Small intestine (tissue), 7 donors: ENCODE measurements around the gene DFFB. TPM values are rescaled to one million over a fixed set of nuclear protein-coding genes. Genes with fewer than 3 reads are reported as not detected.
A peak's percentile ranks its signal among the peaks of the same experiment; 100 is the strongest.

ENCODE experiments used
- DNase-seq, 2 donors: peaks; one replicate each; pipeline versions ENCODE4 v3.0.0 to v3.0.0-alpha.2; 2013
- FAIRE-seq: peaks from 2 replicates; lab custom pipeline; 2012; peaks lifted over from hg19 to GRCh38; lab: Jason Lieb, UNC
- H3K27ac ChIP-seq, 3 donors: one replicate each; pipeline ENCODE4 v1.5.1; 2013; ENCODE audit warnings: low read length in 2 of 3, mild to moderate bottlenecking in 2 of 3, control low read depth in 1 of 3, inconsistent platforms in 1 of 3, low read depth in 1 of 3, moderate library complexity in 1 of 3
- H3K27me3 ChIP-seq, 3 donors: one replicate each; pipeline ENCODE4 v1.6.1; 2013; ENCODE audit warnings: low read length in 3 of 3, inconsistent platforms in 1 of 3; ENCODE audit not compliant: control insufficient read depth in 3 of 3, insufficient read depth in 3 of 3
- H3K36me3 ChIP-seq, 3 donors: one replicate each; pipeline ENCODE4 v1.6.1; 2013; ENCODE audit warnings: low read length in 3 of 3, inconsistent platforms in 1 of 3, low read depth in 1 of 3, mild to moderate bottlenecking in 1 of 3, moderate library complexity in 1 of 3; ENCODE audit not compliant: control insufficient read depth in 3 of 3, insufficient read depth in 2 of 3
- H3K4me1 ChIP-seq, 3 donors: one replicate each; pipeline ENCODE4 v1.6.1; 2013; ENCODE audit warnings: low read length in 2 of 3, inconsistent platforms in 1 of 3, low read depth in 1 of 3, mild to moderate bottlenecking in 1 of 3, moderate library complexity in 1 of 3; ENCODE audit not compliant: control insufficient read depth in 3 of 3, insufficient read depth in 2 of 3
- H3K4me3 ChIP-seq, 3 donors: one replicate each; pipeline ENCODE4 v1.5.1; 2013; ENCODE audit warnings: low read length in 3 of 3, control low read depth in 1 of 3, inconsistent platforms in 1 of 3, low read depth in 1 of 3, mild to moderate bottlenecking in 1 of 3, moderate library complexity in 1 of 3
- H3K9me3 ChIP-seq, 2 donors: one replicate each; pipeline ENCODE4 v1.6.1; 2013; ENCODE audit warnings: low read depth in 1 of 2, low read length in 1 of 2; ENCODE audit not compliant: control insufficient read depth in 2 of 2, insufficient read depth in 1 of 2
- WGBS, 3 donors: extraction: QIAGEN DNeasy Blood & Tissue Kit; methylation state at CpG; one replicate each; pipeline ENCODE4 v1.1.7; 2013; 5-methylcytosine and 5-hydroxymethylcytosine counted together
- polyA plus RNA-seq, 4 donors: library from polyadenylated mRNA; stranded (reverse) in 3 of 4; unstranded in 1 of 4; fragments of 200-250 nt in 3 of 4; fragments of 120-200 nt in 1 of 4; gene quantifications; one replicate each; pipeline versions ENCODE4 v1.2.1 to v1.2.3, GENCODE V29; 2013
- donor health status: healthy with polysubstance abuse.
- donor health status: control.
- donor health status: control.
- donor health status: Bipolar disorder and iron deficiency.
- donor health status: healthy.

Gene DFFB
- polyA plus RNA-seq, 4 donors = 8.7 to 22.6 (median 11.9) TPM

GRCh38 chr1:3926956-3927355 is 69.7 kb downstream of the DFFB start:
- FAIRE-seq (no peak), DNase-seq (no peak)
- H3K9me3 ChIP-seq = no peaks in the 10 kb centered on the region
- H3K4me3 ChIP-seq = no peak overlapping the region
- H3K36me3 ChIP-seq = no peaks in the 10 kb centered on the region
- H3K27ac ChIP-seq = no peak overlapping the region
- no peaks in the 10 kb centered on the region for H3K27me3 ChIP-seq
- H3K4me1 ChIP-seq = no peaks in the 10 kb centered on the region

DNA sequence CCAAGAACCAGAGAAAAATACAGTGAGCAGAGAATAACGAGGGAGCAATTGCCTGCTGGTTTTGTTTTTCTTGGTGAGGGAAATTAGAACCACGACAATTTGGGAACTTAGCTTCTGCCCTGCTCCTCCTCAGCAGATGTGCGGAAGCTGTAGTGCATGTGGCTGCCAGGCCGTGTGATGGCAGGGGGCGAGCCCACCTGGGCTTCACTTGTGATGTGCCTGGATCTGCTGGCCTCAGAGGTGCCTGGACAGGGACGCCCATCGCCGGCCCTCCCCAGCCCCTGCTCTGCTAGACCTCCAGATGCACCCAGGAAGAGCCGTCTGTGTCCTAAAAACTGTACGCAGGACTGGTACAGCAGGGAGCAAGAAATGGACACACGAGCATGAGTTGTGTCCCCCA is 71.3 kb downstream of the DFFB start:
- 48 to 57% (median 53%) methylated on average over 11 of the region's 11 CpGs for WGBS, 3 donors
- FAIRE-seq (no peak), DNase-seq (peak in 1 of 2 donors; percentile 6)
- Histone ChIP-seq H3K9me3 (no peaks in the 10 kb centered on the region), H3K36me3 (no peaks in the 10 kb centered on the region), H3K27ac (no peak overlapping the region), H3K4me3 (no peak overlapping the region), H3K4me1 (no peaks in the 10 kb centered on the region), H3K27me3 (no peaks in the 10 kb centered on the region)

DNA sequence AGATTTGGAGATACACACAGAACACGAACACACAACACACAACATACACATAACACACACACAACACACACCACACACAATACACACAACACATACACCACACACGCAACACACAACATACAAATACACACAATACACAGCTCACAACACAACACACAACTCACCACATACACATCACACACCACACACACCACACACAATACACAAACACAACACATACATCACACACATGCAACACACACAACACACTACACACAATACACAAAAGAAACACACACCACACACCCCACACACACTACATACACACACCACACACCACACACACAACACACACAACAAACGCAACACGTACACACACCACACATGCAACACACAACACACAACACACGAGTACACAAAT is 71.8 kb downstream of the DFFB start:
- DNase-seq (no peak), FAIRE-seq (no peak)
- no peak overlapping the region for H3K27ac ChIP-seq
- H3K9me3 ChIP-seq = no peaks in the 10 kb centered on the region
- no peaks in the 10 kb centered on the region for H3K4me1 ChIP-seq
- no peaks in the 10 kb centered on the region for H3K36me3 ChIP-seq
- no peaks in the 10 kb centered on the region for H3K27me3 ChIP-seq
- 77 to 80% (median 79%) methylated on average over 5 of the region's 5 CpGs for WGBS, 3 donors
- no peak overlapping the region for H3K4me3 ChIP-seq

- Histone ChIP-seq H3K9me3 (no peaks in the 10 kb centered on the region), H3K27ac (no peak overlapping the region), H3K4me3 (no peak overlapping the region), H3K36me3 (no peaks in the 10 kb centered on the region), H3K27me3 (no peaks in the 10 kb centered on the region), H3K4me1 (no peaks in the 10 kb centered on the region)
- no peak for DNase-seq
- WGBS, 3 donors = 70 to 81% (median 70%) methylated on average over 10 of the region's 10 CpGs
- no peak for FAIRE-seq
Measured at GRCh38 chr1:3930301-3931006, 73.2 kb downstream of the DFFB start.

DNA sequence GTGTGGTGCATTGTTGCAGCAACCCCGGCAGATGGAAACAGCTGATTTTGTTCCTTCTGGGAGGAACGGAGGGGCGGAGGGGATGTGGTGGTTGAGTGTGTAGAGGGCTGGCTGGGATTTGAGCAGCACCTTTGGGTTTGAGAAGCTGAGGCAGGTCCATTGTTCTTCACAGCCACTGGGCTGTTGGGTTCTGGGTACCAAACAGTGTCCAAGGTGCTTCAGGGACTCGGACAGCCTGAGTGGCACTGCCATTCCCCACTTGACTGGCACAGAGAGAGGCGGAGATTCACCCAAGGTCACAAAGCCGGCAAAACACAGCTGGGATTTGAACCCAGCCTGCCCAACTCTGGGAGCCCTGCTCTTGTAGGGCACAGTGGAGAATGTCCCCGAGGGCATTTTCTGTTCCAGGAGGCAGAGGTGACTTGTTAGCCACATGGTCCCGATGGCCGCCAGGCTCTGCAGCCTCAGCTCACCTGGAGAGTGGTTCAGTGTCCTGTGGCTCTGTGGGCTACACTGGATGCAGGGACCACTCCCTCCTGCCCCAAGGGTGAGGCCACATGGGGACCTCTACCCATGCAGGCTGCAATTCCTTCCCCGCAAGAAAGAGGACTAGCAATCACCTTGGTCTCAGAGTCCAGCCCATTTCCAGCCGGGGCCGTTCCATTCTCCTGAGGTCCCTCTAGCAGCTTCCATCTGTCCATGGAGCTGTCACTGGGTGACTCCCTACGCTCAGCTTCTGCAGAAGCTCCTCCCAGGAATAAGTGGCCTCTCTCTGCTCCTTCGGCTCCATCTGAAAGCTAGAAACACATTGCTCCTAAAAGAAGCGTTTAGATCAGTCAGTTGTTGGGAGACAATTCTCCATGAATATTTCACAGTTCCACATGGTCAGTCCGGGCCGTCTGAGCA is 74.0 kb downstream of the DFFB start:
- H3K9me3 ChIP-seq = no peaks in the 10 kb centered on the region
- H3K4me3 ChIP-seq = no peak overlapping the region
- no peak for DNase-seq
- WGBS, 3 donors = 61 to 71% (median 65%) methylated on average over 17 of the region's 17 CpGs
- no peaks in the 10 kb centered on the region for H3K4me1 ChIP-seq
- H3K27me3 ChIP-seq = no peaks in the 10 kb centered on the region
- no peak for FAIRE-seq
- H3K36me3 ChIP-seq = no peaks in the 10 kb centered on the region
- H3K27ac ChIP-seq = no peak overlapping the region

- DNase-seq = no peak
- 72% methylated on average over 21 of the region's 21 CpGs for WGBS, 3 donors
- no peak for FAIRE-seq
- no peaks in the 10 kb centered on the region for H3K4me1 ChIP-seq
- H3K9me3 ChIP-seq = no peaks in the 10 kb centered on the region
- no peak overlapping the region for H3K4me3 ChIP-seq
- no peak overlapping the region for H3K27ac ChIP-seq
- no peaks in the 10 kb centered on the region for H3K36me3 ChIP-seq
- H3K27me3 ChIP-seq = no peaks in the 10 kb centered on the region
Measured at GRCh38 chr1:3932156-3932919, 75.1 kb downstream of the DFFB start.

Other genes with a start within 250 kb of the DFFB start
- 1 to 10 TPM in 3 of 4 donors, under 1 TPM in 1; 0.45 to 5.8 (median 3.7) TPM for gene MEGF6, start 246.0 kb upstream of the DFFB start, polyA plus RNA-seq
- 10 to 100 TPM; 41.2 to 97.8 (median 92.0) TPM for gene TPRG1L, start 232.5 kb upstream of the DFFB start, polyA plus RNA-seq
- 10 to 100 TPM; 16.2 to 36.9 (median 29.3) TPM for gene WRAP73, start 207.4 kb upstream of the DFFB start, polyA plus RNA-seq
- gene TP73, start 205.0 kb upstream of the DFFB start, polyA plus RNA-seq = under 1 TPM in 2 of 4 donors, not detected in 2; 0.15 to 0.59 TPM
- gene CCDC27, start 105.0 kb upstream of the DFFB start, polyA plus RNA-seq = under 1 TPM in 2 of 4 donors, not detected in 2; 0.06 to 0.27 TPM
- 10 to 100 TPM in 1 of 4 donors, 1 to 10 TPM in 1, not detected in 2; 2.1 to 89.2 TPM for gene SMIM1, start 84.7 kb upstream of the DFFB start, polyA plus RNA-seq
- gene LRRC47, start 61.0 kb upstream of the DFFB start, polyA plus RNA-seq = 10 to 100 TPM; 16.8 to 44.3 (median 21.4) TPM
- gene CEP104, start 265 bp upstream of the DFFB start, polyA plus RNA-seq = 10 to 100 TPM in 2 of 4 donors, 1 to 10 TPM in 2; 8.7 to 26.4 (median 10.8) TPM
- gene C1orf174, start 42.8 kb downstream of the DFFB start, polyA plus RNA-seq = 10 to 100 TPM; 10.8 to 28.4 (median 19.6) TPM